Vagina (tissue), 2 donors: Measurements from ENCODE around the gene MRPL55.

Source experiments
- POLR2A ChIP-seq, 2 donors: fragments of 450-650 bp; IDR thresholded peaks; one replicate each; pipeline ENCODE4 v1.6.1; 2017; ENCODE audit warnings: antibody characterized with exemption in 2 of 2, mild to moderate bottlenecking in 2 of 2, moderate library complexity in 2 of 2
- TF ChIP-seq, protein P1 (sequence below), 3 experiments: fragments of 450-650 bp in 2 of 3; fragments of 200-600 bp in 1 of 3; sonication (generic) in 1 of 3; IDR thresholded peaks; one replicate each; pipeline ENCODE4 v1.5.1; 2017 to 2019; ENCODE audit warnings: antibody characterized with exemption in 3 of 3, mild to moderate bottlenecking in 2 of 3, moderate library complexity in 2 of 3

DNA sequence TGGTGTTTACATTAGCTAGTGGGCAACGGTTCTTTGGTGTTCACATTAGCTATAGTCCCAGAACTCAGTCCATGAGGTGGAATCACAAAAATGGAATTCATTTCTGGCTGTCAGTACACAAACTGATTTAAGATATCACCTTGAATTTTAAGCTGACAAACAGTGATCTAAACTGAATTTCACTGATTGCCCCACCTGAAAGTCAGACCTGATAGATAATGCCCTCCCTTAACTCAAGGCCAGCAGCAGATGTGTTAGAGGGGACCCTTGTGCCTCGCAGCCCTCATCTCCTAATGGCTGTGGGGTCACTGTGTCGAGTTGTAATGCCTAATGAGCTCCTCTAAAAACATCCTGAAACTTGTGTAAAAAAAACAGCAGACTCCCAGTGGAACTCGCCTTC is 18.0 kb downstream of the MRPL55 start:
- TF ChIP-seq, protein P1, sequence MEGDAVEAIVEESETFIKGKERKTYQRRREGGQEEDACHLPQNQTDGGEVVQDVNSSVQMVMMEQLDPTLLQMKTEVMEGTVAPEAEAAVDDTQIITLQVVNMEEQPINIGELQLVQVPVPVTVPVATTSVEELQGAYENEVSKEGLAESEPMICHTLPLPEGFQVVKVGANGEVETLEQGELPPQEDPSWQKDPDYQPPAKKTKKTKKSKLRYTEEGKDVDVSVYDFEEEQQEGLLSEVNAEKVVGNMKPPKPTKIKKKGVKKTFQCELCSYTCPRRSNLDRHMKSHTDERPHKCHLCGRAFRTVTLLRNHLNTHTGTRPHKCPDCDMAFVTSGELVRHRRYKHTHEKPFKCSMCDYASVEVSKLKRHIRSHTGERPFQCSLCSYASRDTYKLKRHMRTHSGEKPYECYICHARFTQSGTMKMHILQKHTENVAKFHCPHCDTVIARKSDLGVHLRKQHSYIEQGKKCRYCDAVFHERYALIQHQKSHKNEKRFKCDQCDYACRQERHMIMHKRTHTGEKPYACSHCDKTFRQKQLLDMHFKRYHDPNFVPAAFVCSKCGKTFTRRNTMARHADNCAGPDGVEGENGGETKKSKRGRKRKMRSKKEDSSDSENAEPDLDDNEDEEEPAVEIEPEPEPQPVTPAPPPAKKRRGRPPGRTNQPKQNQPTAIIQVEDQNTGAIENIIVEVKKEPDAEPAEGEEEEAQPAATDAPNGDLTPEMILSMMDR (IDR thresholded peaks at IDR 0.05), result no peak
- no peak for TF ChIP-seq POLR2A (IDR thresholded peaks at IDR 0.05)
